HG02870 (cell line): ENCODE measurements around the gene TMEM272.

ENCODE experiments used
- ATAC-seq: cut with Tn5 transposase; IDR thresholded peaks from one replicate; pipeline ENCODE4 v1.9.1; 2021; ENCODE audit warnings: mild to moderate bottlenecking, moderate library complexity; ENCODE audit not compliant: unreplicated experiment

Gene TMEM272

DNA sequence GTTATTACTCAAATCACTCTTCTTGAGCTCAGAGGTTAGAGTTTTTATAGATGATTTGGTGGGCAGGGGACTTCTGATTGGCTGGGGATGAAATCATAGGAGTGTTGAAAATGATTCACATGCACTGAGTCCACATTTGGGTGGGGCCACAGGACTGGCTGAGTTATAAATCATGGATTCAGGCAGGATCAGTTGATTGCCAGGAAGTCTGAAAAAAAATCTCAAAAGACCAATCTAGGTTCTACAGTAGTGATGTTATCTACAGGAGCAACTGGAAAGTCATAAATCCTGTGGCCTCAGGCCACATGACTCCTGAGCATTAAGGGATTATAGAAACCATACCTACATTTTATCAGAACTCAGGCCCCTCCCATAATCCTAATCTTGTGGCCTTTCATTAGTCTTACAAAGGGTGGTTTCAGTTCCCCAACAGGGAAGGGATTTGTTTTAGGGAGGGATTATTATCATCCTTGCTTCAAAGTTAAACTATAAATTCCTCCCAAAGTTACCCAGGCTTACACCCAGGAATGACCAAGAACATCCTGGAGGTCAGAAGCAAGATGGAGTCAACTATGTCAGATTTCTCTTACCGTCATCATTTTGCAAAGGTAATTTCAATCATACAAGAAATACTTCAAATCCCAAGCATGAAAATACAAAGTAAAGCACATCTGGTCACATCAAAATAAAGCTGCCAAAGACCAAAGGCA is 11.2 kb upstream of the TMEM272 start:
- no peak for ATAC-seq

DNA sequence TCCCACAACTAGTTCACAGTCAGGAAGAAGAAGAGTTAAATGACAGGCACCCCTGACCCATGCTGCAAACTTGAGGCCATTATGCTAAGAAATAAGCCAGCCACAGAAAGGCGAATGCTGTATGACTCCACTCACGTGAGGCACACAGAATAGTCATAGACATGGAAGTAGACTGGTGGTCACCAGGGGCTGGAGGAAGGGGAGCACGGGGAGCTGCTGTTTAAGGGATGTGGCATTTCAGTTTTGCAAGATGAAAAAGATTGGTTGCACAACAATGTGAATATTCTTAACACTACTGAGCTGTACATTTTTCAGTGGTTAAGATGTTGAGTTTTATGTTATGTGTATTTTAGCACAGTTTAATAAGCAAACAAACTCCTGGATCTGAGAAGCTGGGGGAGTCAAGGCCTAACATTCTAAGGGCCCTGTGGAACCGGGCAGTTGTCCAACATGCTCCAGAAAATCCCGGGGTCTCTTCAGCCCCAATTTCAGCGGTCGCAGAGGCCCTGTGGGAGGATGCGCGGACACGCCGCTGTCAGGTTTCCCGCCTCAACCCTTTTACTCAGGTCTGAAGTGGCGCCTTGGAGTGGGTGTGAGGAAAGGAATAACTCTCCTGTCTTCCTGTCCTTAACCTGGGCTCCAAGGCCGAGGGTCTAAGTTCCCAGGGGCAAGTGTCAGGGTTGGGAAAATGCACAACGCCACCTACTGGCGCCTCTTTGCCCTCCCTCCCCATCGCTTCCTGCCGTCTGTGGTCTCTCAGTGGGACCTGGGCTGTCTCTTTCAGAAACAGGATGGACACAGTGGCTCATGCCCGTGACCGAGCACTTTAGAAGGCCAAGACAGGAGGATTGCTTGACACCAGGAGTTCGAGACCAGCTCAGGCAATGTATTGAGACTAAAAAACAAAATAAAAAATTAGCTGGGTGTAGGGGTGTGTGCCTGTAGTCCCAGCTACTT is 4.4 kb upstream of the TMEM272 start:
- no peak for ATAC-seq

DNA sequence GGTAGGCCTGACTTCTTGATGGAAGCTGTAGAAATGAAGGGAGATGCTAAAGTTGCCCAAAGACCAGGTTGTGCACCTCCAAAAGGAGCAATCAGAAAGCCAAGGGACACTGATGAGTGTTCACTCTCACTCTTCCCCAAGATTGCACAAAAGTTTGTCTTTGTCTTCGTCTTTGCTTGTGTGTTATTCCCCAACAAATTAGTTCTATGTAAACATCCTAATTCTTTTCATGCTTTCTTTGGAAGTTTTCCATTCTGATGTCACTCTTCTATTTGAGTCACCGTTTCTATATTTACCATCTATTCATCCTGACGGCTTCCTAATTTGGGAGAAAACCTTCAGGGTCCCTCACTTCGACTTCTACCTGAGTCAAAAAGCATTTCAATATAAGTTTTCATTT is 3.7 kb upstream of the TMEM272 start:
- ATAC-seq: no peak

DNA sequence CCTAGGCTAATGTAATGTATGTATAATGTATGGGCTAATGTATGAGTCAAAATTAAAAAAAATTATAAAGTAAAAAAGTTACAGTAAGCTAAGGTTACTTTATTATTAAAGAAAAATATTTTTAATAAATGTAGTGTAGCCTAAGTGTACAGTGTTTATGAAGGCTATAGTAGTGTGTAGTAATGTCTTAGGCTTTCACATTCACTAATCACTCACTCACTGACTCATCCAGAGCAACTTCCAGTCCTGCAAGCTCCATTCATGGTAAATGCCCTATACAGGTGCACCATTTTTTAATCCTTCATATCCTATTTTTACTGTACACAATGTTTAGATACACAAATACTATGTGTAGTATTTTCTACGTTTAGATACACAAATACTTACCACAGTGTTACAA is 1.8 kb upstream of the TMEM272 start:
- no peak for ATAC-seq

DNA sequence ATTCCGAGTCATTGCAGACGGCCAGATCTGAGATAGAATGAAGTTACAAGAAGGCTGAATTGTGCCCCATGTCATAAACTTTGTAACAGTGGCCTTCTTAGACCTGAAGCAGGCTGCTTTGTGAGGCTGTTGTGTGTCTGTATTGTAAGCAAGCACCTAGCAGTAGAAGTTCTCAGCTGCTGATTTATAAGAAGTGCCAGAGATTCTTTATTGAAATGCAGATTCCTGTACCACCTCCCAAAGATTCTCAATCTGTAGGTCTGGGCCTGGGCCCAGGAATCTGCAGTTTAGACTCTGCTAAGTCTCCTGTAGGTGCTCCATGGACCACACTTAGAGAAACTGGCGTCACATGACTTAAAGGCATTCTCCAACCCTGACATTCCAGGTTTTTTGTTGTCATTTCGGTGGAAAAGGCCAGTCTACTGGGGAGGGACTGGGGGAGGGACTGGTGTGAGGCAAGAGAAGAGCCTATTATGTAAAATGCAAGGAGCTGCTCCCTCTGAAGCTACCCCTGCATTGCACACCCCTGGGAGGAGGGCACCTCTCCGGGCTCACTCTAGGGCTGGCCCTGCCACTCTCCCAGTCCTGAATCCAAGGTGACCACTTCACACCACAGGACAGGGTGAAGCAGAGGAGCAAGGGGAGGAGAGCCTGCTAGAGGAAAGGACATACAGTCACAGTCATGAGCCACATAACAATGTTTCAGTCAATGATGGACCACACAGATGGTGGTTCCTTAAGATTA is 769 bp upstream of the TMEM272 start:
- ATAC-seq: no peak

DNA sequence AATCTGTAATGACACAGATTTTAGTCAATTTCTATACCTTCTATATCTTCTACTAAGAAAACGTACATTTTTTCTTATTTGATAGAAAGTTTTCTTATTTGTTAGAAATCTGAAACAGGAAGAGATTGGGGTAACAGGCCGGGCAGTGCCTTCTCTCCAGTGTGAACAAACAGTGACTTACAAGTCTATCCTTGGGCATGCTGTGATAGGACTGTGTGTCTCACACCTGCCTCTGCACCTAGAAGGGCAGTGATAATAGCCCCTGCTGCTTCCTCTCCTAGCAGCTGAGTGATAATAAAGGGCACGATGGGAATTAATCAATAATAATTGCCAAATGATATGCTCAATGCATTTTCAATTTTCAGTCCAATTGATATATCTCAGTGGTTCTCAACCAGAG is 1.4 kb downstream of the TMEM272 start:
- no peak for ATAC-seq

DNA sequence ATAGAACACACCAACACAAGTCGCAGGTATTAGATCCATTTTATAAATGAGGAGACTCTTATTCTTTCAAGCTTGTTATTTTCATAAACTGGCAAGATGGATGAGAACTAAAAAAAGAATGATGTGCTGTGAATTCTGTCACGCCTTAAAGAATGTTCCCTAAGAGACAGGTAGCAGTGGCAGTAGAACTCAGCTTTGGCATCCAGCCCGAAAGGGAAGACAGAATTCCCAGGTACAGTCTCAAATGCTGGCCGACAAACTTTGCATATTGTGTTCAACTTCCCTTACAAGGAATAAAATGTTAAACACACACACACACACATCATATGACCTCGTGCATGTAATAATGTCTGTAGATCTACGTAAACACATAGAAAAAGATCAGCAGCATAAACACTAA is 3.2 kb downstream of the TMEM272 start:
- no peak for ATAC-seq

DNA sequence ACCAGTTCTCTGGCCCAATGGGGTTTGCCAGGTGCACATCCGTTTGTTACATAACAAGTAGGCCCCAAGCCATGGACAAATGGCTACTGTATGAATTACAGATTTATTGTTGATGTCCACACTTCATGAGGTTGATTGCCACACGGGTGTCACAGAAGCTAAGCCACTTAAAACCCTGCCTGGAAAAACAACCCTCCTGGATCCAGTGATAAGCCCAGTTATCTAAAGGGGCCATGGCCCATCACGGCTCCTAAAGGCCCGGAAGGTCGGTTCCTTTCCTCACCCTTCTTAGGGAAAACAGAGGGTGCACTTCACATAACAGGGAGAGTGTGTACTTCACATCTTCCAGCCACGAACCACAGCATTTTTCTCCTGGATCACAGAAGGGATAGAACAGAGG is 4.1 kb downstream of the TMEM272 start:
- ATAC-seq: no peak

DNA sequence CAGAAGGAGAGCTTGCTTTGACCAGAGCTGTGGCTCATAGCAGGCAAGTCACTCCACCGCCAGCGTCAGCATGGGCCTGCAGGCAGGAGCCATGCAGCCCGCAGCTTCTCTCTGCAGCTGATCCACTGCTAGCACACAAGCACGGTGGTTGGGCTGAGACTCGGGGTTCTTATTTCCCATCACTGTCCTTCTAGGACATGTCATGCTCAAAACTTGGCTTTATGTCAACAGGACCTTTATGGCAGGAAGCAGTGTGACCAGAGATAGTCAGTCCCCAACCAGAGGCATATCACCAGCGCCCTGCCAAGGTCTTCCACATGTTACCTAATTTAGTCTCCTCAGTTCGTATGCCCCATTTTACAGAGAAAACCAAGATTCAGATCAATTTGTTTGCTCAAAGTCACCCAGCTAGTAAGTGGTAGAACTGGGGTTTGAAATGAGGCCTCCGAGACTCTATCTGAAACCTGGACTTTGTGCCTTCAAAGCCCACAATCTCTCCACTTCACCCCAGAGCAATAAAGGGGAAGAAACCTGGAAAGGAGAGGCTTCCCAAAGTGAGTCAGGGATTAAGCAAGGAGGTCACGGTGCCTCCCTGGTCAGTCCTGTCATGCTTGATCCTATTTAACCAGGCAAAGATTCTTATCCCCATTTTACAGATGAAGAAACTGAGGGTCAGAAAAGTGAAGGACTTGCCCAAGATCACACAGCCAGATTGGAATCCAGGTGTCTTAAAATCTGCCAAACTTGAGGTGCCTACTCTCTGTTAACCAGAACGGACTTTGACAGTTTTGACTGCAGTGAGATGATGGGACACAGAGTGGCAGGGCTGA is 5.1 kb downstream of the TMEM272 start:
- ATAC-seq: no peak

DNA sequence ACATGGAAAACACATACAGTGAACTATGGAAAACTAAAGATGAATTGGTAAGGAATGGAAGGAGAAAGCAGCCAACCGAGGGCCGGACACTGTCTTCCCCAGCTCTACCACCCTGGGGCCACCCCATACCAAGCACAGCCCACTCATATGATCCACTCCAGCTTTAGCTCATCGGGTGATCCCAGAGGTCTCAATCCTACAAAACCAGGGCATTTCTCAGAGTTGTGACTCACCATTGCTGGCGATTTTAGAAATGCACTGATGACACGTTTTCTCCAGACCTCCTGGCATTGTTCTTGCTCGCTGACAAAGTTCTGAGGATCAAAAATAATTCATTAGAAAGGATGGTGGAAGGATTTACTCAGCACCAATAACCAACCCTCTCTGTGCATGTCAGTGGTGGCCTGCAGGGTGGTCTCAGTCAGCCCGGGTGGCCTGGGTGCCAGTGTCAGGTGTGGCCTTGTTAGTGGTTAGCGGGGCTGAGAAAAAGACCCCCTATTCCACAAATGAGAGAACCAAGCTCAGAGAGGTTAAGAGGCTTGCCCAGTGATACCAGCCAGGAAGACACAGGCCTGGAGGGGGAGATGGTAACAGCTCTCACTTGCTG is 6.6 kb downstream of the TMEM272 start:
- ATAC-seq: no peak

DNA sequence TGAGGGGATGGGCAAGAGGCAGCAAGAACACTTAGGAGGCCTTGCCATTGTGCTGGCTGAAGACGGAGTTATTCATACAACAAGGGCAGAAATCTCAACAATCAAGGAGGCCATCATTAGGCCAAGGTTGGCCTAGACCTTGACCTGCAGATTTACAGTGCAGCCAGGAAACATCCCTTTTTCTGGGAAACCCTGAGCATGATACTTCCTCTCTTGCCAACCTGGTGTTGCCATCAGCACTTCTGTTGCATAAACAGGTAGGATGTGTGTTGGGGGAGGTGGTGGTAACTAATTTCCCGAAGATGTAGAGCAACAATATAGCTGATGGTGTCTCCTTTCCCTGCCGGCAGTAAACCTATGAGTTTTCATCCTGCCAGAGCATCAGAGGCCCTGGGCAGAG is 8.0 kb downstream of the TMEM272 start:
- no peak for ATAC-seq

DNA sequence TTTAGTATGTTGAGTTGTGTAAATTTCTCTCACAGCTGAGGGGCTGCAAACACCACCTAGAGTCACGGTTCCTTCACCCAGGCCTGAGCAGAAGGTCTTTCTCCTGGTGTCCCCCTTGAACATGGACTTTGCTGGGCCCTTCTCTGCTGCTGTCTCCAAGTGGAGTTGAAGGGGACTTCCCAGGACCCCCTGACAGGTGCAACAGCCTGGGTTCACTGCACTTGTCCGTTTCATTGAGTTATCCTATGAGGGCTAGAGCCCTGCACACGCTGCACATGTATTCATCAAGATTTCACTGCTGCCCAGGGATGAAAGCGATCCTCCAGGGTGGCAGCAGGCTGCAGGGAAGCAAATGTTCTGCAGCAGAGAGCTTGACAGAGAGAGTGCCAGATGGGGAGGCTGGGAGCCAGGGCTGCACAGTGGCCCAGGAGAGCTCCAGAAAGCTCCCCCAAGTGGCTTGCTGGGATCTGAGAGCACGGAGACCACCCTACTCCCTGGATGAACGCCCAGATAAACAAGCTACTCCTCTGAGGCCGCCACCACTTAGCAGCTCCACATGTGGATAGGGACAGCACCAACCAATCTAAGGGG is 10.3 kb downstream of the TMEM272 start:
- no peak for ATAC-seq

DNA sequence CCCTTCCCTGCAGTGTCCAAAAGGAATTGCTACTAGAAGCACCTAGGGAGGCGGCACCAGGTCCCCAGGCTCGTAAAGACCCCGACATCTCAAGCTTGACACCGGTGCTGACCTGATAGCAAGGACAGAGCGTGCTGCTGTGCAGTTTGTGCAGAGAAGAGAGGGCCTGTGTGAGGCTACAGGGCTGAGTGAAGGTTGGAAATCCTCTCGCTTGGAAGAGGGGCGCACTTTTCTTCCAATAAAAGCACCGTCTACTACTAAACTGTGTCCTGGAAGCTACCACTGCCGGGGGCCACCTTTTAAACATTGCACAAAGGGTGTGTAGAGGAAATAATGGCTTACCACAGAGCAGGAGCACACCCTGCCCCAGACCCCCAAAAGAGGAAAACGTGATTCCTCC is 11.0 kb downstream of the TMEM272 start:
- no peak for ATAC-seq

DNA sequence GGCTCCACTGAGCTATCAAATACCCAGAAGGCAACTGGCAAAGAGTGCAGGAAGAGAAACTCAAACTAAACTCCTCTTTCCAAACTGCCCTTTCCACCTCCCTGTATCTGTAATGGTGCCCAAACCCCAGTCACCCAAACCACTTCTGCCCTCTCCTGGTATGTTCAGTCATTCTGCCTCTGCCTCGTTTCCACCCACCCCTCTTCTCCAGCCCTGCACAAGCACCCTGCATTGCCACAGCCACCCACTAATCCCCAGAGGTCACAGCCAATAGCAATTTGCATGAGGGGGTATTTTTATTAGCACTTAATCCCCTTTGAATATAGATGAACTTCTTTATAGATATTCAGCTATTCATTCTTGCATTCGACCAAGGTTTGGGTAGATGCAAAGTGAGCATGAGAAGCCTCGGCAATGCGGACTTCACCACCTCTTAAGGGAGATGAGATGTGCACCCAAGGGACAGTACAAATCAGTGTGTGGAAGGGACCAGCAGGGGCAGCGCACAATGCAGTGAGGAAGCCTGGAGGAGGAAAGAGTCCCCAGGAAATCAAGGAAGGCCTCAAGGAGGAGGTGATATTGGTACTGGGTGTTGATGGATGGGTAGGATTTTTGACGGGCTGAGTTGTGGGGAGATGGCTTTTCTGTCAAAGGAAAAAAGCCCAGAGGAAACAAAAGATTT is 12.4 kb downstream of the TMEM272 start:
- peak; percentile 71 for ATAC-seq

DNA sequence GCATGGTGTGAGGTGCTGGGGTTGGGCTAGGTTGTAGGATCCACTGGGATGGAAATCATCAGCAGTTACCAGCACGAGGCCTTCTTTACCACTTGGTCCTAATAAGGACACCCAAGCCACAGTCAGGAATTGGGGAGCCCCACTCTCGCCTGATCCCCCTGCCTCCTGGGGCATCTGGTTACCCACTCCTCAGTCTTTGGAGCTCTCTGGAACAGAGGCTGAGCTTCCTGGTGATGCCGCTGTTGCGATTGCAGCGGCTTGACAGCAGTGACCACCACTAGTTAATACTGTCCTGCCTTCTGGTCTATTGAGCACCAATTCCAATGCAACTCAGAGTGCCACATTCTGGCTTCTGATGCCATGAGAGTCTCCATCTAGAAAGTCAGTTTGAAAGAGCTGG is 13.5 kb downstream of the TMEM272 start:
- no peak for ATAC-seq

DNA sequence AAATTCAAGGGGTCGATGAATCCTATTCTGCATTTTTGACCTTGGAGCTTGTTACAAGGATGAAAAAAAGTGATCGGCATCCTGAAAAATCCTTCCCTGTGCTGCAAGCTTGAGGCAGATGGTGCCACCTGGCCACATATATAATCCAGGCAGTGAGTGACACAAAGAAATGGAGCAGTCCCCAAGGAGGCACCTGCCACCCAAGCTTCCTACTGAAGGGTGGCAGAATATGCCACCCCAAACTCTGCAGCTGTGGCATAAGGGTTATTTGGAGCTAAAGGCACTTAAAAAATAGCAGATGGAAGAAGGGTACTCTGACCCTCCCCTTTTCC is 15.4 kb downstream of the TMEM272 start:
- no peak for ATAC-seq

DNA sequence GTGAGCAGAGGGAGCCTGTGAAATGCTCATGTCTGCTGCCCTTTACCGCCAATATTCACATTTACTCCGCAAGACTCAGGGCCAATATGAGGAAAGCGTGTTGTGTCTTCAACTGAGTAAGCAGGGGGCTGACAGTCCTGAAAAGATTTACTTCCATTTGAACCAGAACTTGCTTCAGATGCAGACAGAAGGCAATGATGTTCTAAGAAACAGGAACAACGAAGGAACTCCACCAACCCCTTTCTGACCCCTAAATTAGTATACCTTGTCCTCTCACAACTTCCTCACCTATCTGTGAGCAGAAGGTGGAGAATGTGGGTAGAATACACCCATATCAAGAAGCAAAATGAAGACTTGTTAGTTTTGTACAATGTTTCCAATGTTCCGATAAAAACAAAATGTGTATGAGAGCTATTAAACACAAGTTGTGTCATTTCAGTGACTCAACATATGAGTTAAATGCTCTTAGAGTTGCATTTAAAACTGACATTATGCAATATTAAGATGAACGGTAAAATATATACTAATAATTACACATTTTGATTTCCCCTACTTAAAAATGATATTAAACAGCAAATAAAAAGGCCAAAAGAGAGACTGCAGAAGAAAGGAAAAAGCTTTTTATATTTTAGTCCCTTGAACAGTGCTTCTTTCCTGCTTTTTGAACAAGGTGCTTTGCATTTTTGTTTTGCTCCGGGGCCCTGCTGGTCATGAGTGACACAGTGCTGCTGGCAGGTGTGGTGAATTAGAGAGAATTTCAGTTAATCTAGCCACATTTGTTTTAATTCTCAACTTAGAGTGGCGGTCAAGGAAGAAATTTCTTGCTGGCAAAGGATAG is 16.0 kb downstream of the TMEM272 start:
- ATAC-seq: no peak

DNA sequence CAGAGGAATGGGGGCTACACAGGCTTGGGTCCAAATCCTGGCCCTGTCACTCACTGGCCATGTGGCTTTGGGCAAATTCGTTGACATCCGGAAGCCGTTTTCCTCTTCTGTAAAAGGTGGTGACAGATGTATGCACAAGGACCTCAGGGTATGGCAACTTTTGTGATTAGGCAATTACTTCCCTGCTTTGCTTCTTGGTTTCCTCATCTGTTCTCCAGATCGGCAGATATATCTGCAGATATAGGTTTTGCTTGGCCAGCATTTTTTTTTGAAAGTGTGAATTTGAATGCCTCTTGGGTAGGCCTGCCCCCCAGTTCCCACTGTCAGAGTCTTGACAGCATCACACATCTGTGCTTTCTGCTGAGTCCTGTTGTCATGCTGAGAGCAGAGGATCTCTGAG is 17.7 kb downstream of the TMEM272 start:
- ATAC-seq: no peak

DNA sequence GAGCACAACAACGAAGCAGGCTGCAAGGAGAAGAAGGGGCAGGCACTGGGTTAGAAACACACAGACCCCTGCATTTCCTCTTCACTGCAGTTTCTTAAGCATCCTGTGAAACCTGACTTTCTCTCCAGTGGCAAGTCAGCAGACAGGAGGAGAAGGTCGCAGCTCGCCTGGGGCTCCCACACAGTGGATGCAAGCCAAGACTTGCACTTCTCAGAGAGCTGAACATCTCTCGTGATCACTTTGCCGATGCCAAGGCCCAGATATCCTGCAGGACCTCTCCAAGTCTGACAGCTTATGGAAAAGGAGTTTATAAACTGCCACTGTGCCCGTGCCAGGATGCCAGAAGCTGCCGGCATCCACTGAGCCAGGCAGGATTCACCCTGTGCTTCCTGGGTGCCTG is 18.4 kb downstream of the TMEM272 start:
- ATAC-seq: no peak
